Stimulated activated CD4-positive, alpha-beta T cell treated with anti-CD3 and anti-CD28 coated beads, TNF-alpha, amount 100 ng/mL, for 1 hour (primary cell): ENCODE results near the gene IER2.
"Not testable (repeated sequence)": the region's sequence is repeated elsewhere in the genome, so short reads cannot be mapped to it uniquely, and the experiment has no call there.

Experiments used
- DNase-seq, 3 donors: peaks; one replicate each; pipeline ENCODE4 v3.0.0-alpha.2; 2020; ENCODE audit warnings: low read depth in 3 of 3, low spot score in 1 of 3

IER2 gene

DNA sequence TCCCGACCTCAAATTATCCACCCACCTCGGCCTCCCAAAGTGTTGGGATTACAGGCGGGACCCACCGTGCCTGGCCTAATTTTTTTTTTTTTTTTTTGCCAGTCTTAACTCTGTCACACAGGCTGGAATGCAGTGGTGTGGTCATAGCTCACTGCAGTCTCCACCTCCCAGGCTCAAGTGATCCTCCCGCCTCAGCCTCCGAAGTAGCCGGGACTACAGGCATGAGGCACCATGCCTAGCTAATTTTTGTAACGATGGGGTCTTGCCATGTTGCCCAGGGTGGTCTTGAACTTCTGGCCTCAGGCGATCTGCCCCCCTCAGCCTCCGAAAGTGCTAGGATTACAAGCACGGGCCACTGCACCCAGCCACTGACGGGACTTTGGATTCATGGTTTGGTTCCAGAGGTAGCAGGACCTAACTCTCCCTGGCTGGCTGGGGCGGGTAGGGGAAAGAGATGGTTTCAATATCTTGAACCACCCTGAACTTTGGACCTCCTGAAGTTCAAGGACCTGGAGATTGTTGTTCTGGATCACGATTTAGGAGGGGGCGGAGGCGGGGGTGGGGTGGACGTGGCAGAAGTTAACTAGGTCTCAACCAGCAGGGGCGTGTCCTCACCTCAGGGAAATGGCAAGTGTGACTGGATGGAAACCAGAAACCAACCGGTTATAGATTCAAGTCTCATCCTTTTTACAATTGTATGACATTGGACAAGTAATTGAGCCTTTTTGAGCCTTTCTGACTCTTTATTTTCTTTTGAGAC lies 40.8 kb downstream of the IER2 start:
- DNase-seq: no peak

DNA sequence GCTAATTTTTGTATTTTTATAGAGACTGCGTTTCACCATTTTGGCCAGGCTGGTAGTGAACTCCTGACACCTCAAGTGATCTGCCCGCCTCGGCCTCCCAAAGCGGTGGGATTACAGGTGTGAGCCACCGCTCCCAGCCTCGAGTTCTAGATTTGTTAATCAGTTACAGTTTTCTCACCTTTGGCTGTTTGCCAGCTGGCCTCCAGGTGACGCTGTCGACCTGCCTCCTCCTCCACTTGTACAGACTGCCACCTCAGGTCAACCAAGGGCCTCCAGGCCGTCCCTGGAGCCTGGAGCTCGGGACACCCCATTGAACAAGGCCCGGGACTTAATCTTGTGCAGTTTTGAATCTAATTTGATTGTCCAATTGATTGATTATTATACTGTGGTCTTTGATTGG lies 45.5 kb downstream of the IER2 start:
- DNase-seq: peak in 1 of 3 donors; percentile 38

DNA sequence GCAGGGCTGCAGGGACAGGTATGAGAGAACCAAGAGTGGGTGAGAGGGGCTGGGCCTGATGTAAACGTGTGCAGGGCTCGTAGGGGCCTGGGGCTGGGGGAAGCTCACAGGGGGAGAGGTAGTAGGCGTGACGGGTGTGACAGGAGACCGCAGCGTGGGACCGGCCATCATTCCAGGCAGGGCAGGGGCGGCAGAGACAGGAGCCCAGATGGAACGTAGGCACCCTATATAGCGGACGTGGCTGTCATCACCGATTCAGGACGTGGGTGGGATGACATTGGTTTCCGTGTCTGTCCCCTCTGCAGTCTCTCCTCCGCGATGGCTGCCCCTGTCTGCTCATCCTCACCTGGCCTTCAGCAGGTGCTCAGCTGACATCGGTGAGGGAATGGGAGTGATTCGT lies 48.4 kb downstream of the IER2 start:
- no peak for DNase-seq

DNA sequence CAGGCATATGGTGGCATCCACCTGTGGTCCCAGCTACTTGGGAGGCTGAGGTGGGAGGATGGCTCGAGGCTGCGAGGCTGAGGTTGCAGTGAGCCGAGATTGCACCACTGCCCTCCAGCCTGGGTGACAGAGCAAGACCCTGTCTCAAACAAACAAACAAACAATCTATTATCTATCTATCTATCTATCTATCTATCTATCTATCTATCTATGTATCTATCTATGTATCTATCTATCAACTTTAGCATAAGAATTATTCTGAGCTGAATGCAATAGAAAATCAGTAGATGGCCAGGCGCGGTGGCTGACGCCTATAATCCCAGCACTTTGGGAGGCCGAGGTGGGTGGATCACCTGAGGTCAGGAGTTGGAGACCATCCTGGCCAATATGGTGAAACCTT lies 51.9 kb downstream of the IER2 start:
- DNase-seq: not testable (repeated sequence)
